ENCODE results near the gene CRELD2. TPM values are rescaled to one million over a fixed set of nuclear protein-coding genes. Genes with fewer than 3 reads are reported as not detected.
A peak's percentile ranks its signal among the peaks of the same experiment; 100 is the strongest.

The CRELD2 gene
- total and polyA plus RNA-seq, 2 of the 13 experiments (the other 11 are each of a cell fraction or from before 2014, with no cell fraction given), result 17.2 to 44.7 TPM

GRCh38 chr22:49958366-49958921, 40.0 kb downstream of the CRELD2 start:
- no peak for FAIRE-seq
- Histone ChIP-seq H3K4me2 (ENCODE audit: low read depth, low read length) (peak overlapping the region; percentile 99), H3K4me3 (replicated peaks in 1 of 3; ENCODE audit: insufficient read depth in 1 of 3, low read depth in 2 of 3, low read length in 3 of 3) (peak overlapping the region in 2 of 3 experiments; percentile 71 to 83; a peak in 4 of 6 replicates), H3K4me1 (ENCODE audit: insufficient read depth, low read length) (peaks cover 75% of the 10 kb centered on the region), H4K20me1 (ENCODE audit: insufficient read depth, low read length) (peaks cover 19% of the 10 kb centered on the region), H3K36me3 (replicated peaks in 1 of 2; ENCODE audit: control insufficient read depth in 1 of 2, insufficient read depth in 2 of 2, low read length in 2 of 2) (peaks cover 7 to 15% of the 10 kb centered on the region in 2 experiments; a peak in 4 of 5 replicates), H3K27me3 (ENCODE audit: control insufficient read depth in 1 of 2, insufficient read depth in 2 of 2, low read length in 2 of 2) (no peaks in the 10 kb centered on the region; a peak in 1 of 5 replicates), H3K9me3 (ENCODE audit: low read length) (no peaks in the 10 kb centered on the region), H3K79me2 (ENCODE audit: insufficient read depth, low read length) (peaks cover 29% of the 10 kb centered on the region), H3K9ac (ENCODE audit: insufficient read depth, low read depth, low read length) (peak overlapping the region; percentile 93), H2AFZ (ENCODE audit: low read length) (no peak overlapping the region), H3K27ac (ENCODE audit: extremely low read length, insufficient read depth, low read length) (peak overlapping the region; percentile 87)
- 42% methylated on average over 9 of the region's 16 CpGs for WGBS (ENCODE audit: low lambda C conversion rate)
- BruUV-seq (replicated peaks), result no TSS peak
- ATAC-seq, result no peak
- POLR2A ChIA-PET, result interaction anchor here (1.1 to 18.6 kb wide), 7 partner anchors 6 to 28 kb away, joined by 3 to 722 read pairs (median 72); partner anchors contain the start of gene PIM3
- in situ Hi-C loops (cut with HindIII; ENCODE audit: extremely low pct_ligation_motif_present, low pct_unique_long_range_greater_than_20kb), result no loop called here
- no peak for DNase-seq (ENCODE audit: low spot score)
- TF ChIP-seq ZFY (CRISPR knock-in tag; IDR thresholded peaks at IDR 0.05) (0 out of 2 replicates have a peak, but pooled peaks have one; percentile 13), ZNF263 (CRISPR knock-in tag; IDR thresholded peaks at IDR 0.05) (0 out of 2 replicates have a peak, but pooled peaks have one; percentile 31), SP5 (CRISPR knock-in tag; IDR thresholded peaks at IDR 0.05; ENCODE audit: borderline replicate concordance, low read depth) (no peak), ELF4 (CRISPR knock-in tag; IDR thresholded peaks at IDR 0.05; ENCODE audit: borderline replicate concordance) (peak; percentile 3; the same call in 1 of the 2 replicates), HMGXB3 (CRISPR knock-in tag; IDR thresholded peaks at IDR 0.05; ENCODE audit: borderline replicate concordance) (0 out of 2 replicates have a peak, but pooled peaks have one; percentile 1), ZBTB43 (CRISPR knock-in tag; conservative IDR thresholded peaks at IDR 0.05) (no peak), NR2F6 (IDR thresholded peaks at IDR 0.05) (no peak), NR2F6 (CRISPR knock-in tag; IDR thresholded peaks at IDR 0.05) (0 out of 2 replicates have a peak, but pooled peaks have one; percentile 29), ZBTB38 (CRISPR knock-in tag; IDR thresholded peaks at IDR 0.05) (peak; percentile 80)
- CTCF ChIA-PET (ENCODE audit: low intra/inter-chr PET ratio, low total read pairs), result interaction anchor here (1.9 kb wide), 1 partner anchor 27 kb away, joined by 4 read pairs; no protein-coding TSS in a partner anchor
- intact Hi-C loops (cut with micrococcal nuclease; ENCODE audit: unreplicated experiment), result no loop called here

Data from HepG2 (cell line).